Hepatocyte (in vitro differentiated cells): ENCODE measurements around the gene RBM39. TPM values are rescaled to one million over a fixed set of nuclear protein-coding genes. Genes with fewer than 3 reads are reported as not detected.

ENCODE experiments used
- DNase-seq: peaks from one replicate; pipeline ENCODE4 v3.0.0-alpha.2; 2016; ENCODE audit warnings: low spot score
- H2AFZ ChIP-seq: fragments of 200-600 bp; sonication (generic); 2 replicates; pipeline ENCODE4 v1.6.0; 2016; ENCODE audit warnings: antibody characterized with exemption, mild to moderate bottlenecking
- H3K27ac ChIP-seq: fragments of 200-600 bp; sonication (generic); 2 replicates; pipeline ENCODE4 v1.5.1; 2016; ENCODE audit warnings: mild to moderate bottlenecking
- H3K27me3 ChIP-seq: fragments of 200-600 bp; sonication (generic); 2 replicates; pipeline ENCODE4 v1.6.1; 2016
- H3K36me3 ChIP-seq: fragments of 200-600 bp; sonication (generic); replicated peaks from 2 replicates; pipeline ENCODE4 v1.5.1; 2016; ENCODE audit warnings: low read depth; ENCODE audit not compliant: insufficient read depth
- H3K4me1 ChIP-seq: fragments of 200-600 bp; sonication (generic); 2 replicates; pipeline ENCODE4 v1.5.1; 2016; ENCODE audit warnings: mild to moderate bottlenecking, moderate library complexity; ENCODE audit not compliant: insufficient read depth
- H3K4me2 ChIP-seq: fragments of 200-600 bp; sonication (generic); 2 replicates; pipeline ENCODE4 v1.6.0; 2016
- H3K4me3 ChIP-seq: fragments of 200-600 bp; sonication (generic); 2 replicates; pipeline ENCODE4 v1.5.1; 2016; ENCODE audit warnings: mild to moderate bottlenecking
- H3K79me2 ChIP-seq: fragments of 200-600 bp; sonication (generic); 2 replicates; pipeline ENCODE4 v1.6.0; 2017; ENCODE audit warnings: mild to moderate bottlenecking
- H3K9me2 ChIP-seq: fragments of 200-600 bp; sonication (generic); replicated peaks from 2 replicates; pipeline ENCODE4 v1.6.0; 2017; ENCODE audit warnings: mild to moderate bottlenecking; ENCODE audit not compliant: insufficient read depth
- H3K9me3 ChIP-seq: fragments of 200-600 bp; sonication (generic); 2 replicates; pipeline ENCODE4 v1.5.1; 2016; ENCODE audit warnings: low read depth, mild to moderate bottlenecking
- H4K20me1 ChIP-seq: fragments of 200-600 bp; sonication (generic); 2 replicates; pipeline ENCODE4 v1.6.0; 2016; ENCODE audit warnings: mild to moderate bottlenecking; ENCODE audit not compliant: insufficient read depth, poor library complexity, severe bottlenecking
- EZH2 ChIP-seq: fragments of 200-600 bp; sonication (generic); IDR thresholded peaks from 2 replicates; pipeline ENCODE4 v1.6.1; 2016; ENCODE audit warnings: antibody characterized with exemption, mild to moderate bottlenecking, borderline replicate concordance
- EZH2phosphoT487 ChIP-seq: fragments of 200-600 bp; sonication (generic); IDR thresholded peaks from one replicate; pipeline ENCODE4 v1.6.1; 2018; ENCODE audit warnings: antibody characterized with exemption, mild to moderate bottlenecking, low read depth, moderate library complexity; ENCODE audit not compliant: unreplicated experiment, severe bottlenecking
- WGBS: methylation state at CpG from one replicate; pipeline ENCODE4 v1.1.6; 2016; ENCODE audit warnings: low lambda C conversion rate; ENCODE audit errors: missing lambda C conversion rate; 5-methylcytosine and 5-hydroxymethylcytosine counted together
- polyA plus RNA-seq: library from polyadenylated mRNA; unstranded; fragments of >200 nt; fragmentation: Nextera tagmentation; extraction: Ambion mirVana; gene quantifications from 2 replicates; pipeline ENCODE4 v1.2.1, GENCODE V29; 2016
- total RNA-seq: library from RNA; depleted of rRNA; stranded (reverse); fragments of >200 nt; gene quantifications from 2 replicates; pipeline ENCODE4 v1.2.3, GENCODE V29; 2014
- TF ChIP-seq, protein P1 (sequence below): fragments of 200-600 bp; sonication (generic); IDR thresholded peaks from 2 replicates; pipeline ENCODE4 v1.5.1; 2016; ENCODE audit warnings: antibody characterized with exemption, mild to moderate bottlenecking; ENCODE audit not compliant: poor library complexity

The RBM39 gene
- total RNA-seq, result 334 and 423 TPM in 2 replicates
- polyA plus RNA-seq, result 200 and 260 TPM in 2 replicates

DNA sequence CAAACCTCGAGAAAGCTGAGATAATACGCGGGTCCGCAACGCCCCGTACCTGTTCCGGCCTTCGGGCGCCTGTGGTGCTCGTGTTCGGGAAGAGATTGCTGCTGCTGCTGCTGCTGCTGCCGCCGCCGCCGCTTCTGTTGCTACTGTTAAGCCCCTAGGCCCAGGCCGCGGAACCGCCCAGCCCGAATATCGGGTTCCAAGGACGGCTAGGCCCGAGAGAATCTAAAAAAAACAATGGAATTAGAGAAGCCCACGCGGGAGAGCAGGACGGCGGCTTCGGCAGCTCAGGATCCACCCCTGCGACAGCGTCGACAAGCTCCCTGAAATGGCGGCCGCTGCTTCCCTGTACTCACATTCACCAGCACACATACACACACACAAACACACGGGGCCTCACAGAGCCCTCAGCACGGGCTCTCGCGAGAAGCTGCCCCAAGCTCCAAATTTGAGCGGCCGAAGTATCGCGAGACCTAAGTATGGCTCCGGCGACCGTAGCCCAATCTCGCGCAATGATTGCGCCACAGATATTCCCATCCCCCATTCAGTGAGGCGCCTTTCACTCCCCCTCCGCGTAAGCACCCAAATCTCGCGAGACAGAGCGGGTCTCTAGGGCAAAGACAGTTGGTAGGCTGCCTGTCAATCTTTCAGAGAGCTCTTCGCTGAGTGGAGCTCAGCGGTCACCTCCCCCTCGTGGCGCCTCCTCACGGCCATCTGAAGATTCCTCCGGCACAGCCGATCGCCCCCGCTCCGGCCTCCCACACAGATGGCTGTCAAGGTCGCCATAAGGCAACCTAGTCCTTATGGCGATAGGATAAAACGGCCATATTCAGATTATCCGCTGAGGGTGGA, at the start of gene RBM39:
Gene RBM39, minus strand, starts transcription at position 369 of the 849 bp plus-strand sequence. CDS start 1,386 bp downstream, outside the sequence.
- Histone ChIP-seq H2AFZ (peak within 1 kb of the TSS; percentile 52), H3K36me3 (no peaks in the 10 kb centered on the region), H4K20me1 (peaks cover 43% of the 10 kb centered on the region), H3K4me2 (peak within 1 kb of the TSS; percentile 79), H3K27ac (peak within 1 kb of the TSS; percentile 98), H3K27me3 (no peaks in the 10 kb centered on the region), H3K4me3 (peak within 1 kb of the TSS; percentile 73), H3K9me2 (no peaks in the 10 kb centered on the region), H3K79me2 (peaks cover 55% of the 10 kb centered on the region), H3K9me3 (no peaks in the 10 kb centered on the region), H3K4me1 (peaks cover 25% of the 10 kb centered on the region)
- WGBS, result 1% methylated on average over 62 of the region's 66 CpGs
- no peak for TF ChIP-seq EZH2phosphoT487
- TF ChIP-seq, protein P1, sequence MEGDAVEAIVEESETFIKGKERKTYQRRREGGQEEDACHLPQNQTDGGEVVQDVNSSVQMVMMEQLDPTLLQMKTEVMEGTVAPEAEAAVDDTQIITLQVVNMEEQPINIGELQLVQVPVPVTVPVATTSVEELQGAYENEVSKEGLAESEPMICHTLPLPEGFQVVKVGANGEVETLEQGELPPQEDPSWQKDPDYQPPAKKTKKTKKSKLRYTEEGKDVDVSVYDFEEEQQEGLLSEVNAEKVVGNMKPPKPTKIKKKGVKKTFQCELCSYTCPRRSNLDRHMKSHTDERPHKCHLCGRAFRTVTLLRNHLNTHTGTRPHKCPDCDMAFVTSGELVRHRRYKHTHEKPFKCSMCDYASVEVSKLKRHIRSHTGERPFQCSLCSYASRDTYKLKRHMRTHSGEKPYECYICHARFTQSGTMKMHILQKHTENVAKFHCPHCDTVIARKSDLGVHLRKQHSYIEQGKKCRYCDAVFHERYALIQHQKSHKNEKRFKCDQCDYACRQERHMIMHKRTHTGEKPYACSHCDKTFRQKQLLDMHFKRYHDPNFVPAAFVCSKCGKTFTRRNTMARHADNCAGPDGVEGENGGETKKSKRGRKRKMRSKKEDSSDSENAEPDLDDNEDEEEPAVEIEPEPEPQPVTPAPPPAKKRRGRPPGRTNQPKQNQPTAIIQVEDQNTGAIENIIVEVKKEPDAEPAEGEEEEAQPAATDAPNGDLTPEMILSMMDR, result peak; percentile 27
- peak; percentile 100 for DNase-seq

DNA sequence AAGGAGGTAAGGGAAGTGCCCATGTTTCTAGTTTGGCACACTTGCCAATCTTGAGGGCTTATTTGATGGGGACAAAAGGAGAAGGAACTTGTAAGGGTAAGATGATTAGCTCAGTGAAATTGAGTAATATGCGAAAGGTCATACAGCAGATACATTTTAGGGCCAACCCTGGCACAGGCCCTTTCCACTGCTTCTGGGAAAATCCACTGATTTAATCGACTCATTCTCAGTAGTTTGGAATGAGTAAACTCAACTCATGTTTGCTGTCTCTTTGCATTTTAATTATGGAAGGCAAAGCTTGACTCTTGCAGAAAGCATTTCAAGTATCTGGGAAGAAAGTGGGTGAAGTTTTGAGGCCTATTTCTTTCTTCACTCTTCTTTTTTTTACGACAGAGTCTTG, 49.8 kb upstream of the RBM39 start:
- peaks cover 10% of the 10 kb centered on the region for H4K20me1 ChIP-seq
- no peak for DNase-seq
- no peaks in the 10 kb centered on the region for H3K9me3 ChIP-seq
- peaks cover 71% of the 10 kb centered on the region for H3K79me2 ChIP-seq
- H3K9me2 ChIP-seq, result no peaks in the 10 kb centered on the region
- TF ChIP-seq EZH2, result no peak
- no peak for TF ChIP-seq EZH2phosphoT487
- TF ChIP-seq, protein P1, result no peak
- no peaks in the 10 kb centered on the region for H3K36me3 ChIP-seq
- no peak overlapping the region for H3K27ac ChIP-seq
- H3K4me2 ChIP-seq, result no peak overlapping the region
- 76% methylated on average over 3 of the region's 3 CpGs for WGBS
- H3K4me1 ChIP-seq, result no peaks in the 10 kb centered on the region
- no peak overlapping the region for H2AFZ ChIP-seq
- H3K27me3 ChIP-seq, result no peaks in the 10 kb centered on the region
- H3K4me3 ChIP-seq, result no peak overlapping the region

DNA sequence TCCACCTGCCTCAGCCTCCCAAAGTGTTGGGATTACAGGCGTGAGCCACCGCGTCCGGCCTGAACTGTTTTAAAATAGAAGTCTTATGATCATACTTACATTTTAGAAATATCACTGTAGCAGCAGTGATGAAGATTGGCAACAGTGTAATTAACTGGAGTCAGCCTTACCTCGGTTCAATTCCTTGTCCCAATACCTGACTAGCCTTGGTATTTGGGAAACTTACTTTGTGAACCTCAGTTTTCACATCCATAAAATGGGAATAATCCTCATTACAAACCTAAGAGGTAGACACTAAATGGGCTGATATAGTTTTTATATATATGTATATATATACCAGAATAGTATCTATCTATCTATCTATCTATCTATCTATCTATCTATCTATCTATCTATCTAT, 49.0 kb upstream of the RBM39 start:
- WGBS, result 98% methylated on average over 5 of the region's 5 CpGs
- TF ChIP-seq EZH2 (no peak), EZH2phosphoT487 (no peak)
- TF ChIP-seq, protein P1, result no peak
- peaks cover 8% of the 10 kb centered on the region for H4K20me1 ChIP-seq

More for the DNA sequence above, 49.0 kb upstream of the RBM39 start:
- H3K27ac ChIP-seq, result no peak overlapping the region
- H3K79me2 ChIP-seq, result peaks cover 69% of the 10 kb centered on the region
- H3K4me2 ChIP-seq, result no peak overlapping the region
- H3K9me3 ChIP-seq, result no peaks in the 10 kb centered on the region
- H3K36me3 ChIP-seq, result no peaks in the 10 kb centered on the region
- H3K4me1 ChIP-seq, result no peaks in the 10 kb centered on the region
- H2AFZ ChIP-seq, result no peak overlapping the region
- no peaks in the 10 kb centered on the region for H3K27me3 ChIP-seq
- no peaks in the 10 kb centered on the region for H3K9me2 ChIP-seq
- H3K4me3 ChIP-seq, result no peak overlapping the region
- no peak for DNase-seq
